ENCODE results near the gene LINC01488.

DNA sequence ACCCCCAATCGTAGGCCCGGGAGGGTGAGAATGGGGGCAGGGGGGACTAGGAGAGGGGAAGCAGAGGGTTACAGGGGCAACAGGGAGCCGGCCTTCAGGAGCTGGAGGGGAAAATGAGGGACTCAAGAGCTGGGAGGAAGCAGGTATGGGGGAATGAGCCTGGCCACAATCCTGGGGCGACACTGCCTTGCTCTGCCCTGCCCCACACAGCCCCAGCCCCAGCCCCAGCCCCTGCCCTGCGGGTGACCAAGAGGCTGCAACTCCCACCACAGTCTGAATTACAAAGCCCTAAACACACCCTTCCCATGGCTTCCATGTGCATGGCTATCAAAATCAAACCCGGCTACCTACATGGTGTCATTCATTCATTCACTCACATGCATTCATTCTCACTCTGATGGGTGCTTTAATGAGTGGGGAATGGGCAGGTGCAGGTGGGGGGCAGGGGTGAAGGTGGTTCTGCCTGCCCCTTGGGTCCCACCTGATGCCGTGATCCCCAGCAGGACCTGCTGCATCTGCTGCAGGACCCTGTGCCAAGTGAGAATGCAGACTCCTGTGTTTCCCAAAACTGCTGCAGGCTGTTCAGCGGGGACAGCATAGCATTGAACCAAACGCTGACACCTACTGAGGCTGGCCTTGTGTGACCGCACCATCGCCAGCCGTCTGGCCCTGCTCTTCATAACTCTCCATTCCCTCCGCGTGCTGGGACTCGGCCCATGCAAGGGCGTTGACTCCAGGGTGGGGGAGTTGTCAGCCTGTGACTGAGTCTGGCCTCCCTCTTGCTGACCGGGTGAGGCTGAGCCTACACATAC lies 9.5 kb upstream of the LINC01488 start:
- no peak for TF ChIP-seq POLR2A (IDR thresholded peaks at IDR 0.05)
- TF ChIP-seq, protein P1, sequence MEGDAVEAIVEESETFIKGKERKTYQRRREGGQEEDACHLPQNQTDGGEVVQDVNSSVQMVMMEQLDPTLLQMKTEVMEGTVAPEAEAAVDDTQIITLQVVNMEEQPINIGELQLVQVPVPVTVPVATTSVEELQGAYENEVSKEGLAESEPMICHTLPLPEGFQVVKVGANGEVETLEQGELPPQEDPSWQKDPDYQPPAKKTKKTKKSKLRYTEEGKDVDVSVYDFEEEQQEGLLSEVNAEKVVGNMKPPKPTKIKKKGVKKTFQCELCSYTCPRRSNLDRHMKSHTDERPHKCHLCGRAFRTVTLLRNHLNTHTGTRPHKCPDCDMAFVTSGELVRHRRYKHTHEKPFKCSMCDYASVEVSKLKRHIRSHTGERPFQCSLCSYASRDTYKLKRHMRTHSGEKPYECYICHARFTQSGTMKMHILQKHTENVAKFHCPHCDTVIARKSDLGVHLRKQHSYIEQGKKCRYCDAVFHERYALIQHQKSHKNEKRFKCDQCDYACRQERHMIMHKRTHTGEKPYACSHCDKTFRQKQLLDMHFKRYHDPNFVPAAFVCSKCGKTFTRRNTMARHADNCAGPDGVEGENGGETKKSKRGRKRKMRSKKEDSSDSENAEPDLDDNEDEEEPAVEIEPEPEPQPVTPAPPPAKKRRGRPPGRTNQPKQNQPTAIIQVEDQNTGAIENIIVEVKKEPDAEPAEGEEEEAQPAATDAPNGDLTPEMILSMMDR (IDR thresholded peaks at IDR 0.05): no peak
